Liver (tissue), 9 donors: Measurements from ENCODE around the gene RCOR1. TPM values are rescaled to one million over a fixed set of nuclear protein-coding genes. Genes with fewer than 3 reads are reported as not detected.

Experiments used
- DNase-seq: peaks from one replicate; pipeline ENCODE4 v3.0.0-alpha.2; 2017; ENCODE audit warnings: low spot score
- H3K27ac ChIP-seq, 2 donors: one replicate each; pipeline ENCODE4 v1.7.0; 2013; ENCODE audit warnings: inconsistent platforms in 2 of 2, low read length in 2 of 2, control low read depth in 1 of 2, low read depth in 1 of 2, mild to moderate bottlenecking in 1 of 2
- H3K27me3 ChIP-seq, 4 donors: one replicate each; pipeline versions ENCODE4 v1.6.1 to v1.7.0; 2013; ENCODE audit warnings: low read length in 3 of 4, inconsistent platforms in 1 of 4, mild to moderate bottlenecking in 1 of 4, moderate library complexity in 1 of 4; ENCODE audit not compliant: control insufficient read depth in 4 of 4, insufficient read depth in 4 of 4
- H3K36me3 ChIP-seq, 4 donors: one replicate each; pipeline versions ENCODE4 v1.6.1 to v1.7.0; 2013; ENCODE audit warnings: low read length in 3 of 4, mild to moderate bottlenecking in 3 of 4, low read depth in 1 of 4, moderate library complexity in 1 of 4; ENCODE audit not compliant: control insufficient read depth in 4 of 4, insufficient read depth in 3 of 4
- H3K4me1 ChIP-seq, 4 donors: one replicate each; pipeline versions ENCODE4 v1.6.1 to v1.7.0; 2013; ENCODE audit warnings: low read length in 3 of 4, mild to moderate bottlenecking in 3 of 4, moderate library complexity in 1 of 4; ENCODE audit not compliant: control insufficient read depth in 4 of 4, insufficient read depth in 4 of 4
- H3K4me3 ChIP-seq, 3 donors: one replicate each; pipeline versions ENCODE4 v1.6.1 to v1.7.0; 2013; ENCODE audit warnings: low read length in 3 of 3, control low read depth in 1 of 3, low read depth in 1 of 3, mild to moderate bottlenecking in 1 of 3
- H3K9ac ChIP-seq, 2 donors: one replicate each; pipeline ENCODE4 v1.7.0; 2013; ENCODE audit warnings: low read length in 2 of 2, mild to moderate bottlenecking in 2 of 2, moderate library complexity in 2 of 2, control low read depth in 1 of 2, low read depth in 1 of 2
- H3K9me3 ChIP-seq, 4 donors: one replicate each; pipeline versions ENCODE4 v1.6.1 to v1.7.0; 2013; ENCODE audit warnings: low read length in 3 of 4; ENCODE audit not compliant: control insufficient read depth in 4 of 4
- CTCF ChIP-seq: fragments of 150-350 bp; IDR thresholded peaks from 2 replicates; pipeline ENCODE4 v1.5.1; 2017; ENCODE audit warnings: improper control_type of control experiment, low read depth, low read length; ENCODE audit not compliant: missing input control
- EGR1 ChIP-seq, 2 donors: IDR thresholded peaks; 2 replicates each; pipeline ENCODE4 v1.6.1; 2016 to 2018; ENCODE audit warnings: antibody characterized with exemption in 2 of 2, low read depth in 2 of 2
- FOXA1 ChIP-seq: IDR thresholded peaks from 2 replicates; pipeline ENCODE4 v1.6.1; 2016; ENCODE audit warnings: antibody characterized with exemption
- FOXA2 ChIP-seq: IDR thresholded peaks from 2 replicates; pipeline ENCODE4 v1.6.1; 2016; ENCODE audit warnings: antibody characterized with exemption
- GABPA ChIP-seq, 2 donors: IDR thresholded peaks in 1 of 2; conservative IDR thresholded peaks in 1 of 2; 2 replicates each; pipeline ENCODE4 v1.6.1; 2016; ENCODE audit warnings: antibody characterized with exemption in 2 of 2, mild to moderate bottlenecking in 1 of 2, moderate library complexity in 1 of 2
- HNF4A ChIP-seq, 2 donors: conservative IDR thresholded peaks; 2 replicates each; pipeline ENCODE4 v1.6.1; 2016; ENCODE audit warnings: antibody characterized with exemption in 2 of 2, mild to moderate bottlenecking in 2 of 2
- HNF4G ChIP-seq: IDR thresholded peaks from 2 replicates; pipeline ENCODE4 v1.6.1; 2016; ENCODE audit warnings: antibody characterized with exemption
- JUND ChIP-seq, 2 donors: IDR thresholded peaks; 2 replicates each; pipeline ENCODE4 v1.6.1; 2016; ENCODE audit warnings: antibody characterized with exemption in 2 of 2
- MAX ChIP-seq: IDR thresholded peaks from 2 replicates; pipeline ENCODE4 v1.6.1; 2016; ENCODE audit warnings: antibody characterized with exemption
- NR2F2 ChIP-seq: IDR thresholded peaks from 2 replicates; pipeline ENCODE4 v1.6.1; 2016; ENCODE audit warnings: antibody characterized with exemption
- RAD21 ChIP-seq, 2 donors: IDR thresholded peaks; 2 replicates each; pipeline ENCODE4 v1.6.1; 2016; ENCODE audit warnings: antibody characterized with exemption in 2 of 2, mild to moderate bottlenecking in 2 of 2
- RXRA ChIP-seq, 2 donors: IDR thresholded peaks; 2 replicates each; pipeline ENCODE4 v1.6.1; 2017 to 2018; ENCODE audit warnings: antibody characterized with exemption in 2 of 2, mild to moderate bottlenecking in 1 of 2
- SP1 ChIP-seq: IDR thresholded peaks from 2 replicates; pipeline ENCODE4 v1.6.1; 2018; ENCODE audit warnings: antibody characterized with exemption, mild to moderate bottlenecking
- TAF1 ChIP-seq: conservative IDR thresholded peaks from 2 replicates; pipeline ENCODE4 v1.6.1; 2016; ENCODE audit warnings: antibody characterized with exemption, mild to moderate bottlenecking
- YY1 ChIP-seq: IDR thresholded peaks from 2 replicates; pipeline ENCODE4 v1.6.1; 2016; ENCODE audit warnings: antibody characterized with exemption, mild to moderate bottlenecking
- WGBS: extraction: QIAGEN DNeasy Blood & Tissue Kit; methylation state at CpG from one replicate; pipeline ENCODE4 v1.1.7; 2013; 5-methylcytosine and 5-hydroxymethylcytosine counted together
- polyA plus RNA-seq, 2 donors: library from polyadenylated mRNA; stranded (reverse) in 1 of 2; unstranded in 1 of 2; fragments of 200-250 nt in 1 of 2; fragments of >200 nt in 1 of 2; fragmentation: Nextera tagmentation in 1 of 2; extraction: Ambion mirVana in 1 of 2; gene quantifications; one replicate each; pipeline versions ENCODE4 v1.2.1 to v1.2.3, GENCODE V29; 2013 to 2015
- total RNA-seq, 2 donors: library from RNA; depleted of rRNA; stranded (reverse); fragments of >200 nt; gene quantifications; one replicate each; pipeline ENCODE4 v1.2.3, GENCODE V29; 2014
- TF ChIP-seq, protein P1 (sequence below): IDR thresholded peaks from 2 replicates; pipeline ENCODE4 v1.6.1; 2016; ENCODE audit warnings: antibody characterized with exemption
- TF ChIP-seq, protein P2 (sequence below): IDR thresholded peaks from 2 replicates; pipeline ENCODE4 v1.6.1; 2016; ENCODE audit warnings: antibody characterized with exemption, mild to moderate bottlenecking
- TF ChIP-seq, protein P3 (sequence below): IDR thresholded peaks from 2 replicates; pipeline ENCODE4 v1.6.1; 2016; ENCODE audit warnings: antibody characterized with exemption
- donor health status: healthy.
- donor health status: healthy.
- donor health status: healthy.
- donor health status: healthy.
- donor health status: healthy.

Gene RCOR1
- total and polyA plus RNA-seq, 4 donors = 4.2 to 17.0 (median 5.7) TPM

DNA sequence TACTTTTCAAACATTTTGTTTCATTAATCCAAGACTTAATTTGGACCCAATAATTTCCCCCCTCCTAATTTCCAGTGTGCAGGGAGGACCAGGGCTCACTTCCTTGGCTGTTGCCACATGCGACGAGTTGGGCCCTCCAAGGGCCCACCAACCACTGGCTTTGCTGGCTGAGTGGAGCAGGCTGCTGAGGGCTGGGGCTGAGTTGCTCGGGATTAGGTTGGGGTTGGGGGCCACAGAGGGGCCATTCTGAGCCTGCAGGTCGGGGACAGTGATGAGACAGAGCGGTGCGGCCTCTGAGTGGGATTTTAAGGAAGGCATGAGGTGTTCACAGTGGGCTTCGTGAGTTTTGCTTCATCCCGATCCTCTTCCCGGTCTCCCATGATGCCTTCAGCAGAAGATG is 178.7 kb downstream of the RCOR1 start:
- no peak for TF ChIP-seq EGR1 (IDR thresholded peaks at IDR 0.05; ENCODE audit: low read depth in 2 of 2)
- TF ChIP-seq MAX = no peak
- TF ChIP-seq, protein P1, sequence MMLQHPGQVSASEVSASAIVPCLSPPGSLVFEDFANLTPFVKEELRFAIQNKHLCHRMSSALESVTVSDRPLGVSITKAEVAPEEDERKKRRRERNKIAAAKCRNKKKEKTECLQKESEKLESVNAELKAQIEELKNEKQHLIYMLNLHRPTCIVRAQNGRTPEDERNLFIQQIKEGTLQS = no peak
- TF ChIP-seq GABPA (IDR thresholded peaks at IDR 0.05 in 1 of 2, conservative IDR thresholded peaks at IDR 0.05 in 1 of 2) = no peak
- no peak for TF ChIP-seq SP1
- TF ChIP-seq CTCF = no peak
- TF ChIP-seq, protein P2, sequence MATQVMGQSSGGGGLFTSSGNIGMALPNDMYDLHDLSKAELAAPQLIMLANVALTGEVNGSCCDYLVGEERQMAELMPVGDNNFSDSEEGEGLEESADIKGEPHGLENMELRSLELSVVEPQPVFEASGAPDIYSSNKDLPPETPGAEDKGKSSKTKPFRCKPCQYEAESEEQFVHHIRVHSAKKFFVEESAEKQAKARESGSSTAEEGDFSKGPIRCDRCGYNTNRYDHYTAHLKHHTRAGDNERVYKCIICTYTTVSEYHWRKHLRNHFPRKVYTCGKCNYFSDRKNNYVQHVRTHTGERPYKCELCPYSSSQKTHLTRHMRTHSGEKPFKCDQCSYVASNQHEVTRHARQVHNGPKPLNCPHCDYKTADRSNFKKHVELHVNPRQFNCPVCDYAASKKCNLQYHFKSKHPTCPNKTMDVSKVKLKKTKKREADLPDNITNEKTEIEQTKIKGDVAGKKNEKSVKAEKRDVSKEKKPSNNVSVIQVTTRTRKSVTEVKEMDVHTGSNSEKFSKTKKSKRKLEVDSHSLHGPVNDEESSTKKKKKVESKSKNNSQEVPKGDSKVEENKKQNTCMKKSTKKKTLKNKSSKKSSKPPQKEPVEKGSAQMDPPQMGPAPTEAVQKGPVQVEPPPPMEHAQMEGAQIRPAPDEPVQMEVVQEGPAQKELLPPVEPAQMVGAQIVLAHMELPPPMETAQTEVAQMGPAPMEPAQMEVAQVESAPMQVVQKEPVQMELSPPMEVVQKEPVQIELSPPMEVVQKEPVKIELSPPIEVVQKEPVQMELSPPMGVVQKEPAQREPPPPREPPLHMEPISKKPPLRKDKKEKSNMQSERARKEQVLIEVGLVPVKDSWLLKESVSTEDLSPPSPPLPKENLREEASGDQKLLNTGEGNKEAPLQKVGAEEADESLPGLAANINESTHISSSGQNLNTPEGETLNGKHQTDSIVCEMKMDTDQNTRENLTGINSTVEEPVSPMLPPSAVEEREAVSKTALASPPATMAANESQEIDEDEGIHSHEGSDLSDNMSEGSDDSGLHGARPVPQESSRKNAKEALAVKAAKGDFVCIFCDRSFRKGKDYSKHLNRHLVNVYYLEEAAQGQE = no peak
- no peak for TF ChIP-seq HNF4G
- TF ChIP-seq JUND (IDR thresholded peaks at IDR 0.05) = no peak
- TF ChIP-seq NR2F2 = no peak
- TF ChIP-seq RAD21 (IDR thresholded peaks at IDR 0.05) = no peak
- no peak for TF ChIP-seq FOXA1
- no peak for TF ChIP-seq YY1
- TF ChIP-seq HNF4A (conservative IDR thresholded peaks at IDR 0.05) = no peak
- no peak for TF ChIP-seq TAF1
- TF ChIP-seq, protein P3, sequence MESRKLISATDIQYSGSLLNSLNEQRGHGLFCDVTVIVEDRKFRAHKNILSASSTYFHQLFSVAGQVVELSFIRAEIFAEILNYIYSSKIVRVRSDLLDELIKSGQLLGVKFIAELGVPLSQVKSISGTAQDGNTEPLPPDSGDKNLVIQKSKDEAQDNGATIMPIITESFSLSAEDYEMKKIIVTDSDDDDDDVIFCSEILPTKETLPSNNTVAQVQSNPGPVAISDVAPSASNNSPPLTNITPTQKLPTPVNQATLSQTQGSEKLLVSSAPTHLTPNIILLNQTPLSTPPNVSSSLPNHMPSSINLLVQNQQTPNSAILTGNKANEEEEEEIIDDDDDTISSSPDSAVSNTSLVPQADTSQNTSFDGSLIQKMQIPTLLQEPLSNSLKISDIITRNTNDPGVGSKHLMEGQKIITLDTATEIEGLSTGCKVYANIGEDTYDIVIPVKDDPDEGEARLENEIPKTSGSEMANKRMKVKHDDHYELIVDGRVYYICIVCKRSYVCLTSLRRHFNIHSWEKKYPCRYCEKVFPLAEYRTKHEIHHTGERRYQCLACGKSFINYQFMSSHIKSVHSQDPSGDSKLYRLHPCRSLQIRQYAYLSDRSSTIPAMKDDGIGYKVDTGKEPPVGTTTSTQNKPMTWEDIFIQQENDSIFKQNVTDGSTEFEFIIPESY = no peak
- TF ChIP-seq RXRA (IDR thresholded peaks at IDR 0.05) = no peak
- no peak for TF ChIP-seq FOXA2
- Histone ChIP-seq H3K4me1 (peaks cover 0 to 4% (median 0%) of the 10 kb centered on the region in 4 donors), H3K9me3 (no peaks in the 10 kb centered on the region), H3K27ac (no peak overlapping the region), H3K27me3 (no peaks in the 10 kb centered on the region), H3K9ac (no peak overlapping the region), H3K36me3 (no peaks in the 10 kb centered on the region), H3K4me3 (no peak overlapping the region)
- DNase-seq = no peak
- 95% methylated on average over 9 of the region's 9 CpGs for WGBS
